ENCODE results near the gene CNTN4.

GRCh38 chr3:2465842-2466241 is 367.2 kb downstream of the CNTN4 start:
- TF ChIP-seq, protein P1, sequence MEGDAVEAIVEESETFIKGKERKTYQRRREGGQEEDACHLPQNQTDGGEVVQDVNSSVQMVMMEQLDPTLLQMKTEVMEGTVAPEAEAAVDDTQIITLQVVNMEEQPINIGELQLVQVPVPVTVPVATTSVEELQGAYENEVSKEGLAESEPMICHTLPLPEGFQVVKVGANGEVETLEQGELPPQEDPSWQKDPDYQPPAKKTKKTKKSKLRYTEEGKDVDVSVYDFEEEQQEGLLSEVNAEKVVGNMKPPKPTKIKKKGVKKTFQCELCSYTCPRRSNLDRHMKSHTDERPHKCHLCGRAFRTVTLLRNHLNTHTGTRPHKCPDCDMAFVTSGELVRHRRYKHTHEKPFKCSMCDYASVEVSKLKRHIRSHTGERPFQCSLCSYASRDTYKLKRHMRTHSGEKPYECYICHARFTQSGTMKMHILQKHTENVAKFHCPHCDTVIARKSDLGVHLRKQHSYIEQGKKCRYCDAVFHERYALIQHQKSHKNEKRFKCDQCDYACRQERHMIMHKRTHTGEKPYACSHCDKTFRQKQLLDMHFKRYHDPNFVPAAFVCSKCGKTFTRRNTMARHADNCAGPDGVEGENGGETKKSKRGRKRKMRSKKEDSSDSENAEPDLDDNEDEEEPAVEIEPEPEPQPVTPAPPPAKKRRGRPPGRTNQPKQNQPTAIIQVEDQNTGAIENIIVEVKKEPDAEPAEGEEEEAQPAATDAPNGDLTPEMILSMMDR (IDR thresholded peaks at IDR 0.05; ENCODE audit: low read depth, low read length), result no peak
- TF ChIP-seq EZH2phosphoT487 (IDR thresholded peaks at IDR 0.05; ENCODE audit: low read depth), result no peak

All from OCI-LY3 (cell line).